Endothelial cell of umbilical vein (primary cell): ENCODE results near the gene OPTC.

ENCODE experiments used
- EZH2 ChIP-seq: IDR thresholded peaks from 2 replicates; pipeline ENCODE4 v1.6.1; 2012; ENCODE audit warnings: borderline replicate concordance, low read depth, mild to moderate bottlenecking, moderate library complexity, low read length, inconsistent platforms; ENCODE audit not compliant: severe bottlenecking
- FOS ChIP-seq: IDR thresholded peaks from 2 replicates; pipeline ENCODE4 v1.6.1; 2011; ENCODE audit warnings: mild to moderate bottlenecking, low read length, moderate library complexity, borderline replicate concordance; ENCODE audit not compliant: insufficient read depth
- POLR2A ChIP-seq: IDR thresholded peaks from 2 replicates; pipeline ENCODE4 v1.6.1; 2012; ENCODE audit warnings: low read depth, mild to moderate bottlenecking, control low read depth, low read length
- POLR2AphosphoS5 ChIP-seq: IDR thresholded peaks from 2 replicates; pipeline ENCODE4 v1.6.1; 2012; ENCODE audit warnings: low read depth, mild to moderate bottlenecking, control low read depth, low read length, moderate library complexity; ENCODE audit not compliant: insufficient read depth
- TF ChIP-seq, protein P1 (sequence below), 2 donors: IDR thresholded peaks; 1 replicate in 1 of 2; 2 replicates in 1 of 2; pipeline ENCODE4 v1.5.1; 2011; ENCODE audit warnings: low read length in 2 of 2, mild to moderate bottlenecking in 2 of 2, moderate library complexity in 2 of 2, control low read depth in 1 of 2, inconsistent platforms in 1 of 2, low read depth in 1 of 2; ENCODE audit not compliant: insufficient read depth in 1 of 2; ENCODE audit errors: extremely low read depth in 1 of 2
- TF ChIP-seq, protein P2 (sequence below): IDR thresholded peaks from 2 replicates; pipeline ENCODE4 v1.6.1; 2011; ENCODE audit not compliant: insufficient read depth, insufficient read length

DNA sequence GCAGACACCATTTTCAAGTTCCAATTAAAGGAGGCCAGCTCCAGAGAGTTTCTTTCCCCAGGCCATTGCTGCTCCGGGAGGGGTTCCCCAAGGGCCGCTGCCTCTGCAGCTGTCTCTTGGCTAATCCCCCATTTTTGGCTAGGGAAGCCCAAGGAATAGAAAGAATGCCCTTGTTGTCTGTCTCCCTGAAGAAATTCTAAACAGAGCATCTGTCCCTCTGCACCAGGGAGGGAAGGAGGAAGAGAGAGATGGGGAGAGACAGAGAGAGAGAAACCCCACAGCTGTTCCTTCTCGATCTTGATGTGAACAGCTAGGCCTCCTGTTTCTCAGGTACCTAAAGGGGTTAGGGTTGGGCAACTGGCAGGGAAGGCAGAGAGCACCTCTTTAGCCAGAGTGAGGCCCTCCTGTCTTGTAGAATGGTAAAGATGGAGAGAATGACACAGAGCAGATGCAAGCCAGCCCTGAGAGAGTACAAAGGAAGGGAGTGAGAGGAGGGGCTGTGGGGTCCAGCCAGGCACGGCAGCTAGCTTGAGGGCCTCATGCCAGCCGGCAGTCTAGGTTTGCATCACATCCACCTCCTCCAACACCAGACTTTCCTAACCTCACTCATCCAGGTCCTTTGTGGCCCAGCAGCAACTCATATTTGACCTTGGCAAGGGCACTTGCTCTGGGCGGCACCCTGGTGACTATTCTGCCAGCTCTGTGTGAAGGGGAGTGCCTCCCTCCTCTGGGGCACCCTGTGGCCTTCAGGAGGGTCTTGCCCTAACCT lies 13.1 kb downstream of the OPTC start:
- TF ChIP-seq, protein P1, sequence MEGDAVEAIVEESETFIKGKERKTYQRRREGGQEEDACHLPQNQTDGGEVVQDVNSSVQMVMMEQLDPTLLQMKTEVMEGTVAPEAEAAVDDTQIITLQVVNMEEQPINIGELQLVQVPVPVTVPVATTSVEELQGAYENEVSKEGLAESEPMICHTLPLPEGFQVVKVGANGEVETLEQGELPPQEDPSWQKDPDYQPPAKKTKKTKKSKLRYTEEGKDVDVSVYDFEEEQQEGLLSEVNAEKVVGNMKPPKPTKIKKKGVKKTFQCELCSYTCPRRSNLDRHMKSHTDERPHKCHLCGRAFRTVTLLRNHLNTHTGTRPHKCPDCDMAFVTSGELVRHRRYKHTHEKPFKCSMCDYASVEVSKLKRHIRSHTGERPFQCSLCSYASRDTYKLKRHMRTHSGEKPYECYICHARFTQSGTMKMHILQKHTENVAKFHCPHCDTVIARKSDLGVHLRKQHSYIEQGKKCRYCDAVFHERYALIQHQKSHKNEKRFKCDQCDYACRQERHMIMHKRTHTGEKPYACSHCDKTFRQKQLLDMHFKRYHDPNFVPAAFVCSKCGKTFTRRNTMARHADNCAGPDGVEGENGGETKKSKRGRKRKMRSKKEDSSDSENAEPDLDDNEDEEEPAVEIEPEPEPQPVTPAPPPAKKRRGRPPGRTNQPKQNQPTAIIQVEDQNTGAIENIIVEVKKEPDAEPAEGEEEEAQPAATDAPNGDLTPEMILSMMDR (IDR thresholded peaks at IDR 0.05; ENCODE audit: extremely low read depth in 1 of 2, insufficient read depth in 1 of 2, low read depth in 1 of 2, low read length in 2 of 2) = no peak
- TF ChIP-seq POLR2A (no peak), EZH2 (no peak), POLR2AphosphoS5 (no peak), FOS (no peak)
- TF ChIP-seq, protein P2, sequence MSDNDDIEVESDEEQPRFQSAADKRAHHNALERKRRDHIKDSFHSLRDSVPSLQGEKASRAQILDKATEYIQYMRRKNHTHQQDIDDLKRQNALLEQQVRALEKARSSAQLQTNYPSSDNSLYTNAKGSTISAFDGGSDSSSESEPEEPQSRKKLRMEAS = no peak
